ENCODE measurements around the gene CHIA.
"Not testable (repeated sequence)": the region's sequence is repeated elsewhere in the genome, so short reads cannot be mapped to it uniquely, and the experiment has no call there.

Gene CHIA

GRCh38 chr1:111285879-111286278 is 4.8 kb upstream of the CHIA start:
- DNase-seq (ENCODE audit: low read depth): no peak

- no peak for DNase-seq (ENCODE audit: low read depth)
These were observed 3.7 kb upstream of the CHIA start for GRCh38 chr1:111286912-111287311.

GRCh38 chr1:111289371-111289770 is 1.3 kb upstream of the CHIA start:
- DNase-seq (ENCODE audit: low read depth): no peak

GRCh38 chr1:111290104-111290503 is 547 bp upstream of the CHIA start:
- DNase-seq (ENCODE audit: low read depth): no peak

- DNase-seq (ENCODE audit: low read depth): no peak
These were observed 3.7 kb downstream of the CHIA start for GRCh38 chr1:111294390-111294789.

- no peak for DNase-seq (ENCODE audit: low read depth)
These were observed 11.7 kb downstream of the CHIA start for GRCh38 chr1:111302374-111302773.

- DNase-seq (ENCODE audit: low read depth): no peak
These were observed 19.0 kb downstream of the CHIA start for GRCh38 chr1:111309690-111310089.

- DNase-seq (ENCODE audit: low read depth): no peak
These were observed 27.9 kb downstream of the CHIA start for GRCh38 chr1:111318523-111318922.

- no peak for DNase-seq (ENCODE audit: low read depth)
These were observed 29.6 kb downstream of the CHIA start for GRCh38 chr1:111320066-111320879.

- no peak for DNase-seq (ENCODE audit: low read depth)
These were observed 32.6 kb downstream of the CHIA start for GRCh38 chr1:111323231-111323630.

- DNase-seq (ENCODE audit: low read depth): no peak
These were observed 41.5 kb downstream of the CHIA start for GRCh38 chr1:111332190-111332589.

GRCh38 chr1:111334169-111334568 is 43.5 kb downstream of the CHIA start:
- peak; percentile 39 for DNase-seq (ENCODE audit: low read depth)

GRCh38 chr1:111335214-111335877 is 44.7 kb downstream of the CHIA start:
- not testable (repeated sequence) for DNase-seq (ENCODE audit: low read depth)

GRCh38 chr1:111338849-111339248 is 48.2 kb downstream of the CHIA start:
- not testable (repeated sequence) for DNase-seq (ENCODE audit: low read depth)

- DNase-seq (ENCODE audit: low read depth): peak; percentile 76
These were observed 55.6 kb downstream of the CHIA start for GRCh38 chr1:111346089-111346885.

- no peak for DNase-seq (ENCODE audit: low read depth)
These were observed 56.4 kb downstream of the CHIA start for GRCh38 chr1:111347026-111347425.

GRCh38 chr1:111351700-111352099 is 61.0 kb downstream of the CHIA start:
- no peak for DNase-seq (ENCODE audit: low read depth)

- no peak for DNase-seq (ENCODE audit: low read depth)
These were observed 63.9 kb downstream of the CHIA start for GRCh38 chr1:111354584-111354983.

GRCh38 chr1:111358964-111359363 is 68.3 kb downstream of the CHIA start:
- no peak for DNase-seq (ENCODE audit: low read depth)

GRCh38 chr1:111359376-111359775 is 68.7 kb downstream of the CHIA start:
- DNase-seq (ENCODE audit: low read depth): no peak

GRCh38 chr1:111360257-111360656 is 69.6 kb downstream of the CHIA start:
- not testable (repeated sequence) for DNase-seq (ENCODE audit: low read depth)

- DNase-seq (ENCODE audit: low read depth): no peak
These were observed 71.1 kb downstream of the CHIA start for GRCh38 chr1:111361761-111362160.

- DNase-seq (ENCODE audit: low read depth): no peak
These were observed 74.0 kb downstream of the CHIA start for GRCh38 chr1:111364690-111365089.
